GM06990 (cell line): Measurements from ENCODE around the gene TMEM151A.

Experiments used
- DNase-seq: peaks from one replicate; pipeline ENCODE4 v3.0.0-alpha.2; 2011; ENCODE audit not compliant: insufficient read length; ENCODE audit errors: extremely low read depth
- H3K27me3 ChIP-seq: replicated peaks from 2 replicates; pipeline ENCODE4 v1.6.0; 2011; ENCODE audit warnings: low read length; ENCODE audit not compliant: control insufficient read depth, insufficient read depth
- H3K36me3 ChIP-seq: 2 replicates; pipeline ENCODE4 v1.5.1; 2011; ENCODE audit warnings: low read length; ENCODE audit not compliant: control insufficient read depth, insufficient read depth
- H3K4me3 ChIP-seq: replicated peaks from 2 replicates; pipeline ENCODE4 v1.5.1; 2011; ENCODE audit warnings: low read depth, mild to moderate bottlenecking, control low read depth, low read length
- CTCF ChIP-seq: IDR thresholded peaks from 2 replicates; pipeline ENCODE4 v1.5.1; 2011; ENCODE audit warnings: low read length, control low read depth, mild to moderate bottlenecking, inconsistent platforms; ENCODE audit not compliant: insufficient read depth, poor library complexity, severe bottlenecking

TMEM151A gene

GRCh38 chr11:66292543-66293332, 1.0 kb downstream of the TMEM151A start:
- no peak for TF ChIP-seq CTCF
- Histone ChIP-seq H3K27me3 (peaks cover 1% of the 10 kb centered on the region), H3K36me3 (no peaks in the 10 kb centered on the region), H3K4me3 (no peak overlapping the region)
- DNase-seq = no peak

GRCh38 chr11:66293352-66293751, 1.7 kb downstream of the TMEM151A start:
- H3K27me3 ChIP-seq = peaks cover 1% of the 10 kb centered on the region
- no peak for DNase-seq
- no peaks in the 10 kb centered on the region for H3K36me3 ChIP-seq
- TF ChIP-seq CTCF = no peak
- H3K4me3 ChIP-seq = no peak overlapping the region

- Histone ChIP-seq H3K4me3 (no peak overlapping the region), H3K36me3 (no peaks in the 10 kb centered on the region), H3K27me3 (peaks cover 1% of the 10 kb centered on the region)
- no peak for DNase-seq
- no peak for TF ChIP-seq CTCF
Measured at GRCh38 chr11:66293777-66294625, 2.3 kb downstream of the TMEM151A start.

GRCh38 chr11:66294626-66295620, 3.2 kb downstream of the TMEM151A start:
- Histone ChIP-seq H3K36me3 (no peaks in the 10 kb centered on the region), H3K4me3 (no peak overlapping the region), H3K27me3 (peaks cover 1% of the 10 kb centered on the region)
- DNase-seq = no peak
- TF ChIP-seq CTCF = no peak

GRCh38 chr11:66297610-66298009, 5.9 kb downstream of the TMEM151A start:
- H3K36me3 ChIP-seq = no peaks in the 10 kb centered on the region
- H3K27me3 ChIP-seq = peaks cover 1% of the 10 kb centered on the region; the same call in 1 of the 2 replicates
- DNase-seq = no peak
- no peak for TF ChIP-seq CTCF
- H3K4me3 ChIP-seq = no peak overlapping the region
